ENCODE measurements around the gene ARHGEF12. TPM values are rescaled to one million over a fixed set of nuclear protein-coding genes. Genes with fewer than 3 reads are reported as not detected.

ARHGEF12 gene
- total and polyA plus RNA-seq, 4 experiments from 2014 or later = 0.80 to 5.0 (median 3.8) TPM

DNA sequence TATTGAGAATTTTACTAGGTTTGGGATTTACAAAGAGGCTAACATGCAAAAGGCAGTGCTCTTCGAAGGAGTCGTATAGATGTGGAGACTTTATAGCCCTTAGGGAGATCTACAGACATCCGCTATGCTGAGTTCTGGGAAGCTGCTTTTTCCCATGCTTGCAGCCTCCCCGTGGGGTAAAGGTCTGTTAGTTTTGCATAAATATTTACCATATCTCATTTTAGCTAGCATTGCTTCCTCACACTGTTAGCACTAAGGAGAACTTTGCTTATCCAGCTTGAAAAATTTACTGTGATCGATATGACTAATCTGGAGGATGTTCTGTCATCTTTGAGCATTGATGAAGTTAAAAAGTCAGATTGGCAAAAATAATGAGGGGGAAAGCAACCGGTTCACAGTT, 18.6 kb downstream of the ARHGEF12 start:
- H3K36me3 Mint-ChIP-seq = peaks cover 0 to 17% of the 10 kb centered on the region in 2 donors
- ChIA-PET POLR2A (ENCODE audit: partially characterized antibody) (no interaction called here), CTCF (ENCODE audit: partially characterized antibody) (interaction anchor here (0.6 to 1.9 kb wide), 2 partner anchors 10 to 19 kb away, joined by 3 to 4 read pairs; partner anchors contain the start of gene ARHGEF12)
- H3K27ac Mint-ChIP-seq = no peak overlapping the region
- peaks cover 13 to 25% of the 10 kb centered on the region in 2 donors for H3K27me3 Mint-ChIP-seq
- no peaks in the 10 kb centered on the region for H3K27me3 ChIP-seq (ENCODE audit: insufficient read depth, low read length)
- H3K9me3 Mint-ChIP-seq = no peaks in the 10 kb centered on the region
- H3K4me3 Mint-ChIP-seq = no peak overlapping the region
- no peak overlapping the region for H3K4me3 ChIP-seq (ENCODE audit: low read length in 2 of 2)
- H3K9me3 ChIP-seq (ENCODE audit: control insufficient read depth in 1 of 2, low read length in 2 of 2) = no peaks in the 10 kb centered on the region
- no peaks in the 10 kb centered on the region for H3K36me3 ChIP-seq (ENCODE audit: insufficient read depth, low read length)
- H3K4me1 ChIP-seq (ENCODE audit: insufficient read depth, low read length) = no peaks in the 10 kb centered on the region
- H3K4me1 Mint-ChIP-seq = peaks cover 0 to 7% (median under 1%) of the 10 kb centered on the region in 4 donors
- intact Hi-C loops (cut with micrococcal nuclease) = no loop called here
- H3K27ac ChIP-seq (ENCODE audit: low read depth, low read length) = no peak overlapping the region
- no peak for DNase-seq

DNA sequence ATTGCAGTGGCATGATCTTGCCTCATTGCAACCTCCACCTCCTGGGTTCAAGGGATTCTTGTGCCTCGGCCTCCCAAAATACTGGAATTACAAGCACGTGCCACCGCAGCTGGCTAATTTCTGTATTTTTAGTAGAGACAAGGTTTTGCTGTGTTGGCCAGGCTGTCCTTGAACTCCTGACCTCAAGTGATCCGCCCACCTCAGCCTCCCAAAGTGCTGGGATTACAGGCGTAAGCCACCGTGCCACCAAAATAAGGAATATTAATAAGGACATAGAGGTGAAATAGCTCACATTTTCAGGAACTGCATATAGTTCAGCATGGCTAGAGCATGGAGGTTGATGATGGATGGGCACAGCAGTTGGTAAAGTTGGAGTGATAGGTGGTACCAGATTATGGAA, 21.4 kb downstream of the ARHGEF12 start:
- H3K27me3 ChIP-seq (ENCODE audit: insufficient read depth, low read length) = no peaks in the 10 kb centered on the region
- no peaks in the 10 kb centered on the region for H3K36me3 ChIP-seq (ENCODE audit: insufficient read depth, low read length)
- POLR2A ChIA-PET (ENCODE audit: partially characterized antibody) = no interaction called here
- H3K9me3 ChIP-seq (ENCODE audit: control insufficient read depth in 1 of 2, low read length in 2 of 2) = no peaks in the 10 kb centered on the region
- Mint-ChIP-seq H3K36me3 (peaks cover 0 to 13% of the 10 kb centered on the region in 2 donors), H3K27ac (no peak overlapping the region), H3K4me3 (no peak overlapping the region), H3K9me3 (no peaks in the 10 kb centered on the region), H3K4me1 (peaks cover 0 to 4% (median 0%) of the 10 kb centered on the region in 4 donors), H3K27me3 (peaks cover 8 to 12% of the 10 kb centered on the region in 2 donors)
- no peak overlapping the region for H3K4me3 ChIP-seq (ENCODE audit: low read length in 2 of 2)
- H3K27ac ChIP-seq (ENCODE audit: low read depth, low read length) = no peak overlapping the region
- CTCF ChIA-PET (ENCODE audit: partially characterized antibody) = no interaction called here
- H3K4me1 ChIP-seq (ENCODE audit: insufficient read depth, low read length) = no peaks in the 10 kb centered on the region
- no peak for DNase-seq
- intact Hi-C loops (cut with micrococcal nuclease) = no loop called here

DNA sequence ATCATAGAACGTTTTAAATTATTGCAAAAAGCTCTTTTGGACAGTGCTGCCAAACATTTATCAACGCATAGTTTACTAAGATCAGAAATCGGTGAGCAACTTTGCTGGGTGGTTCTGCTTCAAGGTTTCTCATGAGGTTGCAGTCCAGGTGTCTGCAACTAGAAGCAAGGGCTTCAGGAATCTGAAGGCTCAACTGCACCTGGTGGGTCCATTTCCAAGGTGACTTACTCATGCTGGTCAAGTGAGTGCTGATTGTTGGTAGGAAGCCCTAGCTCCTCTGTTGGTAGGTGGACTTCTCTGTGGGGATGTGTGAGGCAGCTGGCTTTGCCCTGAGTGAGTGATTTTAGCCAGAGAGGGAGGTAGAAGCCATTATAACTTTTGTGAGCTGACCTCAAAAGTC, 22.5 kb downstream of the ARHGEF12 start:
- CTCF ChIA-PET (ENCODE audit: partially characterized antibody) = interaction anchor here (1.0 kb wide), 1 partner anchor 24 kb away, joined by 3 read pairs; no protein-coding TSS in a partner anchor
- Histone ChIP-seq H3K36me3 (ENCODE audit: insufficient read depth, low read length) (no peaks in the 10 kb centered on the region), H3K27ac (ENCODE audit: low read depth, low read length) (no peak overlapping the region), H3K4me3 (ENCODE audit: low read length in 2 of 2) (no peak overlapping the region), H3K4me1 (ENCODE audit: insufficient read depth, low read length) (no peaks in the 10 kb centered on the region), H3K9me3 (ENCODE audit: control insufficient read depth in 1 of 2, low read length in 2 of 2) (no peaks in the 10 kb centered on the region), H3K27me3 (ENCODE audit: insufficient read depth, low read length) (no peaks in the 10 kb centered on the region)
- Mint-ChIP-seq H3K27ac (no peak overlapping the region), H3K27me3 (peaks cover 6 to 12% of the 10 kb centered on the region in 2 donors), H3K9me3 (no peaks in the 10 kb centered on the region), H3K36me3 (peaks cover 0 to 9% of the 10 kb centered on the region in 2 donors), H3K4me3 (no peak overlapping the region), H3K4me1 (peaks cover 0 to 4% (median 0%) of the 10 kb centered on the region in 4 donors)
- no peak for DNase-seq
- intact Hi-C loops (cut with micrococcal nuclease) = no loop called here
- POLR2A ChIA-PET (ENCODE audit: partially characterized antibody) = no interaction called here

DNA sequence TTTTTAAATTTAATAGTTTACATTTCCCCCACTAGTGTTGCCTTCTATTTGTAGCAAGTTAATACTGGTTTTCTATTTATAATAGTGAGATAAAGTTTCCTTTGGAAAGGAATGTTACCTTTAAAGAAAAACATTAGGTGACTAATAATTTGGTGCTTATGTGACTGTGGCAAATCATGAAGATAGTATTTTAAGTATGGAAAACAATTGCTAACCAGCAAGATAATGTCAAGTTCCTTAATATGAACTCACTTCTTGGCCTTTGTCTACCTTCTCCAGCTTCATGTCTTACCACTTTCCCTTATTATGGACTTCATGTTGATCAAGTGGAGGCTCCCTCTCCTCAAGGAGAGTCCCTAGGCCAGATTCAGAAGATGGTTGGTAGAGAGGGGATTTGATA, 27.2 kb downstream of the ARHGEF12 start:
- H3K27ac ChIP-seq (ENCODE audit: low read depth, low read length) = no peak overlapping the region
- Mint-ChIP-seq H3K9me3 (no peaks in the 10 kb centered on the region), H3K27ac (no peak overlapping the region), H3K4me3 (no peak overlapping the region), H3K4me1 (peaks cover 0 to 1% (median 0%) of the 10 kb centered on the region in 4 donors), H3K27me3 (peaks cover 2 to 6% of the 10 kb centered on the region in 2 donors), H3K36me3 (no peaks in the 10 kb centered on the region)
- DNase-seq = no peak
- H3K9me3 ChIP-seq (ENCODE audit: control insufficient read depth in 1 of 2, low read length in 2 of 2) = no peaks in the 10 kb centered on the region
- POLR2A ChIA-PET (ENCODE audit: partially characterized antibody) = no interaction called here
- no peaks in the 10 kb centered on the region for H3K36me3 ChIP-seq (ENCODE audit: insufficient read depth, low read length)
- intact Hi-C loops (cut with micrococcal nuclease) = no loop called here
- CTCF ChIA-PET (ENCODE audit: partially characterized antibody) = no interaction called here
- H3K4me1 ChIP-seq (ENCODE audit: insufficient read depth, low read length) = no peaks in the 10 kb centered on the region
- H3K27me3 ChIP-seq (ENCODE audit: insufficient read depth, low read length) = no peaks in the 10 kb centered on the region
- no peak overlapping the region for H3K4me3 ChIP-seq (ENCODE audit: low read length in 2 of 2)

DNA sequence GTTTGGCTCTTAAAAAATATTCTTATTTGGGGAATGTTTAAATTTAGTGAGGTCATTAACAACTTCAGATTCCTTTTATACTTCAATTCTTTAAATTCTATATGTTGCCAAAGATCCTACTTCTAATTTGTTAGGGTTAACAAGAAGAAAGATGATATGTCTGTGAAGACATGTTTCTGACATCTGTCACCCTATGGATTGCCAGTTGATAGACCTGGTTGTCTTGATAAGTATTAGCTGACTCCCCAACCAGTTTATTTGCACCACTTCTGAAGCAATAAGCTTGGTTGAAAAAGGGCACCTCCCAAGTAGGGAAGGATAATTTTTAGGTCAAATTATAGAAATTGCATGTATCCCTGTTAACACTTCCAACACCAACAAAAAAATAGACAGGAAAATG, 29.3 kb downstream of the ARHGEF12 start:
- Histone ChIP-seq H3K4me3 (ENCODE audit: low read length in 2 of 2) (no peak overlapping the region), H3K36me3 (ENCODE audit: insufficient read depth, low read length) (no peaks in the 10 kb centered on the region), H3K9me3 (ENCODE audit: control insufficient read depth in 1 of 2, low read length in 2 of 2) (no peaks in the 10 kb centered on the region), H3K27ac (ENCODE audit: low read depth, low read length) (no peak overlapping the region), H3K4me1 (ENCODE audit: insufficient read depth, low read length) (no peaks in the 10 kb centered on the region), H3K27me3 (ENCODE audit: insufficient read depth, low read length) (no peaks in the 10 kb centered on the region)
- H3K4me3 Mint-ChIP-seq = no peak overlapping the region
- intact Hi-C loops (cut with micrococcal nuclease) = no loop called here
- H3K27ac Mint-ChIP-seq = no peak overlapping the region
- peaks cover 1 to 2% of the 10 kb centered on the region in 2 donors for H3K27me3 Mint-ChIP-seq
- H3K36me3 Mint-ChIP-seq = no peaks in the 10 kb centered on the region
- DNase-seq = no peak
- no peaks in the 10 kb centered on the region for H3K9me3 Mint-ChIP-seq
- peaks cover 0 to 1% (median 0%) of the 10 kb centered on the region in 4 donors for H3K4me1 Mint-ChIP-seq
- ChIA-PET CTCF (ENCODE audit: partially characterized antibody) (interaction anchor here (0.5 kb wide), 1 partner anchor 61 kb away, joined by 3 read pairs; no protein-coding TSS in a partner anchor), POLR2A (ENCODE audit: partially characterized antibody) (no interaction called here)

DNA sequence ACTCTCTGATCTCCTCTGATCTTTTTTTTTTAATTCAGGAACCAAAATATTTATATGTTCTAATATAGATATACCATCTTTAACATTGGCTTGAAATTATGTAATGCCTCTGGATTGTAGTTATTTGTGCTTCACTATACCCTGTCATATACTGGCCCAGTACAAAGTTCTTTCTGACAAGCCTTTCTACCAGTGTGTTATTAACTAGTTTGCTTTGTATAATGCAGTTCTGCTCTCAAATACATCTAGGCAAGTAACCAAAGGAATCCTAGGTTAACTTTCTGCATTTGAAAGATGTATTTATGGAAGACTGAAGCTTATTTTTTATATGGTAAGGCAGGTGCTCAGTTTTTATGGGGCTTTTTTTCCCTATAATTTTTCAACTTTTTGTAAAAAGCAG, 36.1 kb downstream of the ARHGEF12 start:
- ChIA-PET CTCF (ENCODE audit: partially characterized antibody) (interaction anchor here (0.9 kb wide), 1 partner anchor 69 kb away, joined by 5 read pairs; no protein-coding TSS in a partner anchor), POLR2A (ENCODE audit: partially characterized antibody) (no interaction called here)
- no peak overlapping the region for H3K27ac ChIP-seq (ENCODE audit: low read depth, low read length)
- Mint-ChIP-seq H3K9me3 (peaks cover 0 to 4% (median 0%) of the 10 kb centered on the region in 8 donors), H3K4me1 (no peaks in the 10 kb centered on the region), H3K36me3 (no peaks in the 10 kb centered on the region), H3K27ac (no peak overlapping the region), H3K4me3 (no peak overlapping the region), H3K27me3 (peaks cover 0 to 7% of the 10 kb centered on the region in 2 donors)
- H3K4me1 ChIP-seq (ENCODE audit: insufficient read depth, low read length) = no peaks in the 10 kb centered on the region
- H3K4me3 ChIP-seq (ENCODE audit: low read length in 2 of 2) = no peak overlapping the region
- no peak for DNase-seq
- H3K36me3 ChIP-seq (ENCODE audit: insufficient read depth, low read length) = no peaks in the 10 kb centered on the region
- no peaks in the 10 kb centered on the region for H3K9me3 ChIP-seq (ENCODE audit: control insufficient read depth in 1 of 2, low read length in 2 of 2)
- intact Hi-C loops (cut with micrococcal nuclease) = no loop called here
- H3K27me3 ChIP-seq (ENCODE audit: insufficient read depth, low read length) = no peaks in the 10 kb centered on the region

DNA sequence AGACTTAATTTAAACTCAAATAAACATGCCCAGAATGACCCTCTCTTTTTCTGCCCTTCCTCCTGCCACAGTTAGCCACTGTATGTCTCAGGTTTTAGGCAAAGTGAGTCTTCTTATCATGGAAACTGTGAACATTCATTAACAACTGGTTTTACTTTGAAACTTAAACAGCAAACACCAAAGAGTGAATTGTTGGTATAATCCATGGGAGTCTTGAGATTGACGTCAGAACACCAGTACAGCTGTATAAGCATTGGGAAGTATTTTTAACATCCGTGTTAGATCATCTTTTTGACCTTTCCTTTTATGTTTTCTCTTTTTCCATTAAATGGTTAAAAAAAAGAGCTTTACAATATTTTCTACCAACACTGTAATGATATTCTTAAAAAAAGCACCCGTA, 38.9 kb downstream of the ARHGEF12 start:
- Histone ChIP-seq H3K9me3 (ENCODE audit: control insufficient read depth in 1 of 2, low read length in 2 of 2) (no peaks in the 10 kb centered on the region), H3K4me3 (ENCODE audit: low read length in 2 of 2) (no peak overlapping the region), H3K4me1 (ENCODE audit: insufficient read depth, low read length) (no peaks in the 10 kb centered on the region), H3K27ac (ENCODE audit: low read depth, low read length) (no peak overlapping the region), H3K27me3 (ENCODE audit: insufficient read depth, low read length) (no peaks in the 10 kb centered on the region), H3K36me3 (ENCODE audit: insufficient read depth, low read length) (no peaks in the 10 kb centered on the region)
- ChIA-PET CTCF (ENCODE audit: partially characterized antibody) (no interaction called here), POLR2A (ENCODE audit: partially characterized antibody) (no interaction called here)
- Mint-ChIP-seq H3K4me1 (no peaks in the 10 kb centered on the region), H3K36me3 (no peaks in the 10 kb centered on the region), H3K4me3 (no peak overlapping the region), H3K27me3 (peaks cover 0 to 6% of the 10 kb centered on the region in 2 donors), H3K27ac (no peak overlapping the region), H3K9me3 (peaks cover 0 to 14% (median 10%) of the 10 kb centered on the region in 8 donors)
- intact Hi-C loops (cut with micrococcal nuclease) = no loop called here
- no peak for DNase-seq

Data from CD4-positive, alpha-beta memory T cell (primary cell).